ENCODE measurements around the gene DMBX1.

DNA sequence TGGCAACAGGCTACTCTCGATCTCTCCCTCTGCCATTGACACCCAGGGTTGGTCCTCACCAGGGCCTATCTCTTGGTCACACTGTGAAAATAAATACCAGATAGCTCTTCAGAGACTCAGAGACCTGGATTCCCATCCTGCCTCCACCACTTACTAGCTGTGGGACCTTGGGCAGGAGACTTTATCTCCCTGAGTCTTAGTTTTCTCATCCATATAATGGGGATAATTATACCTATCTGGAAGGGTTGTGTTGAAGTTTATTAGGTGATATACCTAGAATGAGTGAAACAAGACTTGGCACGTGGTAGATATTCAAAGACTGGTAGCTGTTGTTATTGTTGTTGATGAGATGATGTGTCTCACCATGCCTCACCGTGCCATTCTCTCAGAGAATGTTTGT, 7.4 kb downstream of the DMBX1 start:
- TF ChIP-seq, protein P1, sequence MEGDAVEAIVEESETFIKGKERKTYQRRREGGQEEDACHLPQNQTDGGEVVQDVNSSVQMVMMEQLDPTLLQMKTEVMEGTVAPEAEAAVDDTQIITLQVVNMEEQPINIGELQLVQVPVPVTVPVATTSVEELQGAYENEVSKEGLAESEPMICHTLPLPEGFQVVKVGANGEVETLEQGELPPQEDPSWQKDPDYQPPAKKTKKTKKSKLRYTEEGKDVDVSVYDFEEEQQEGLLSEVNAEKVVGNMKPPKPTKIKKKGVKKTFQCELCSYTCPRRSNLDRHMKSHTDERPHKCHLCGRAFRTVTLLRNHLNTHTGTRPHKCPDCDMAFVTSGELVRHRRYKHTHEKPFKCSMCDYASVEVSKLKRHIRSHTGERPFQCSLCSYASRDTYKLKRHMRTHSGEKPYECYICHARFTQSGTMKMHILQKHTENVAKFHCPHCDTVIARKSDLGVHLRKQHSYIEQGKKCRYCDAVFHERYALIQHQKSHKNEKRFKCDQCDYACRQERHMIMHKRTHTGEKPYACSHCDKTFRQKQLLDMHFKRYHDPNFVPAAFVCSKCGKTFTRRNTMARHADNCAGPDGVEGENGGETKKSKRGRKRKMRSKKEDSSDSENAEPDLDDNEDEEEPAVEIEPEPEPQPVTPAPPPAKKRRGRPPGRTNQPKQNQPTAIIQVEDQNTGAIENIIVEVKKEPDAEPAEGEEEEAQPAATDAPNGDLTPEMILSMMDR (IDR thresholded peaks at IDR 0.05; ENCODE audit: low read depth, low read length, poor library complexity, severe bottlenecking) = no peak
- TF ChIP-seq EZH2phosphoT487 (IDR thresholded peaks at IDR 0.05; ENCODE audit: borderline replicate concordance, low read length) = no peak
